NCI-H2196 treated with DMSO at 0.1 percent for 48 hours (cell line): ENCODE results near the gene ABCC11.
"Not testable (repeated sequence)": the region's sequence is repeated elsewhere in the genome, so short reads cannot be mapped to it uniquely, and the experiment has no call there.

ENCODE experiments used
- DNase-seq: peaks from one replicate; lab custom pipeline; 2025; ENCODE audit not compliant: unreplicated experiment; lab: John Stamatoyannopoulos, UW

ABCC11 gene

GRCh38 chr16:48250520-48251278 lies 3.4 kb upstream of the ABCC11 start:
- DNase-seq = no peak

GRCh38 chr16:48246066-48246465 lies 1.3 kb downstream of the ABCC11 start:
- no peak for DNase-seq

GRCh38 chr16:48244863-48245195 lies 2.5 kb downstream of the ABCC11 start:
- DNase-seq = no peak

GRCh38 chr16:48244080-48244862 lies 3.1 kb downstream of the ABCC11 start, which contains the start of gene LONP2:
LONP2 (plus strand) TSS chr16:48244300; CDS start chr16:48244389, 89 bp downstream.
- peak; percentile 38 for DNase-seq

GRCh38 chr16:48240147-48240546 lies 7.2 kb downstream of the ABCC11 start:
- DNase-seq = not testable (repeated sequence)

GRCh38 chr16:48236286-48236685 lies 11.1 kb downstream of the ABCC11 start:
- DNase-seq = no peak

- DNase-seq = no peak
These were observed 11.7 kb downstream of the ABCC11 start for GRCh38 chr16:48235556-48236136.

- DNase-seq = no peak
These were observed 12.2 kb downstream of the ABCC11 start for GRCh38 chr16:48235058-48235555.

GRCh38 chr16:48234630-48235029 lies 12.7 kb downstream of the ABCC11 start:
- no peak for DNase-seq

- DNase-seq = no peak
These were observed 14.8 kb downstream of the ABCC11 start for GRCh38 chr16:48232493-48233040.

- no peak for DNase-seq
These were observed 15.4 kb downstream of the ABCC11 start for GRCh38 chr16:48231727-48232492.

GRCh38 chr16:48225456-48225855 lies 21.9 kb downstream of the ABCC11 start:
- DNase-seq = no peak

GRCh38 chr16:48223490-48223889 lies 23.8 kb downstream of the ABCC11 start:
- DNase-seq = no peak

- no peak for DNase-seq
These were observed 26.4 kb downstream of the ABCC11 start for GRCh38 chr16:48220891-48221290.

GRCh38 chr16:48218473-48218872 lies 28.9 kb downstream of the ABCC11 start:
- DNase-seq = no peak

- DNase-seq = no peak
These were observed 29.6 kb downstream of the ABCC11 start for GRCh38 chr16:48217708-48218107.

- no peak for DNase-seq
These were observed 31.6 kb downstream of the ABCC11 start for GRCh38 chr16:48215738-48216137.

- no peak for DNase-seq
These were observed 35.3 kb downstream of the ABCC11 start for GRCh38 chr16:48212033-48212432.

GRCh38 chr16:48210747-48211146 lies 36.6 kb downstream of the ABCC11 start:
- no peak for DNase-seq

GRCh38 chr16:48206594-48207242 lies 40.6 kb downstream of the ABCC11 start:
- no peak for DNase-seq
